Neural progenitor cell (in vitro differentiated cells): ENCODE measurements around the gene ZFP36. TPM values are rescaled to one million over a fixed set of nuclear protein-coding genes. Genes with fewer than 3 reads are reported as not detected.
A peak's percentile ranks its signal among the peaks of the same experiment; 100 is the strongest.

ENCODE experiments used
- DNase-seq: peaks from one replicate; pipeline ENCODE4 v3.0.0-alpha.2; 2016; ENCODE audit warnings: low spot score
- H2AFZ ChIP-seq: fragments of 200-600 bp; sonication (generic); replicated peaks from 2 replicates; pipeline ENCODE4 v1.6.1; 2016; ENCODE audit warnings: antibody characterized with exemption
- H3F3A ChIP-seq: fragments of 200-600 bp; sonication (generic); 2 replicates; pipeline ENCODE4 v1.6.1; 2016; ENCODE audit warnings: antibody characterized with exemption, low read depth
- H3K27ac ChIP-seq: fragments of 200-600 bp; sonication (generic); 2 replicates; pipeline ENCODE4 v1.5.1; 2016; ENCODE audit warnings: mild to moderate bottlenecking
- H3K27me3 ChIP-seq: fragments of 200-600 bp; sonication (generic); 2 replicates; pipeline ENCODE4 v1.6.1; 2016; ENCODE audit warnings: mild to moderate bottlenecking, moderate library complexity
- H3K36me3 ChIP-seq: fragments of 200-600 bp; sonication (generic); 2 replicates; pipeline ENCODE4 v1.5.1; 2016
- H3K4me1 ChIP-seq: fragments of 200-600 bp; sonication (generic); 2 replicates; pipeline ENCODE4 v1.6.1; 2016; ENCODE audit warnings: mixed run types
- H3K4me2 ChIP-seq: fragments of 200-600 bp; sonication (generic); 2 replicates; pipeline ENCODE4 v1.6.1; 2016
- H3K4me3 ChIP-seq: fragments of 200-600 bp; sonication (generic); 2 replicates; pipeline ENCODE4 v1.5.1; 2016
- H3K79me2 ChIP-seq: fragments of 200-600 bp; sonication (generic); 2 replicates; pipeline ENCODE4 v1.6.1; 2016; ENCODE audit warnings: low read depth
- H3K9ac ChIP-seq: fragments of 200-600 bp; sonication (generic); 2 replicates; pipeline ENCODE4 v1.6.1; 2016
- H3K9me3 ChIP-seq: fragments of 200-600 bp; sonication (generic); 2 replicates; pipeline ENCODE4 v1.5.1; 2016; ENCODE audit warnings: low read depth
- H4K20me1 ChIP-seq: fragments of 200-600 bp; sonication (generic); 2 replicates; pipeline ENCODE4 v1.6.1; 2016; ENCODE audit warnings: low read depth
- H3K27ac Mint-ChIP-seq: 3 replicates; pipeline ENCODE4 v1.8.0; 2021; ENCODE audit warnings: mixed read lengths
- H3K27me3 Mint-ChIP-seq: 2 replicates; pipeline ENCODE4 v1.8.0; 2022; ENCODE audit warnings: low read depth, mild to moderate bottlenecking, inconsistent platforms, moderate library complexity, mixed read lengths; ENCODE audit not compliant: insufficient read depth
- H3K36me3 Mint-ChIP-seq: 3 replicates; pipeline ENCODE4 v1.8.0; 2021; ENCODE audit warnings: mixed read lengths
- H3K4me1 Mint-ChIP-seq: 3 replicates; pipeline ENCODE4 v1.8.0; 2021; ENCODE audit warnings: mixed read lengths
- H3K4me3 Mint-ChIP-seq: 3 replicates; pipeline ENCODE4 v1.8.0; 2021; ENCODE audit warnings: mild to moderate bottlenecking, moderate library complexity, mixed read lengths
- H3K9me3 Mint-ChIP-seq: 3 replicates; pipeline ENCODE4 v1.8.0; 2020; ENCODE audit warnings: mixed read lengths
- EZH2 ChIP-seq: fragments of 200-600 bp; sonication (generic); IDR thresholded peaks from 2 replicates; pipeline ENCODE4 v1.6.1; 2017; ENCODE audit warnings: antibody characterized with exemption, mild to moderate bottlenecking, moderate library complexity
- EZH2phosphoT487 ChIP-seq: fragments of 200-600 bp; sonication (generic); IDR thresholded peaks from 2 replicates; pipeline ENCODE4 v1.6.1; 2017; ENCODE audit warnings: antibody characterized with exemption
- total RNA-seq: library from RNA; depleted of rRNA; stranded (reverse); fragments of >200 nt; gene quantifications from 2 replicates; pipeline ENCODE4 v1.2.3, GENCODE V29; 2015; ENCODE audit warnings: low replicate concordance
- TF ChIP-seq, protein P1 (sequence below): fragments of 200-600 bp; sonication (generic); IDR thresholded peaks from 2 replicates; pipeline ENCODE4 v1.5.1; 2017; ENCODE audit warnings: antibody characterized with exemption, mild to moderate bottlenecking

The ZFP36 gene
- total RNA-seq, 1 donor from 2014 or later: not detected

DNA sequence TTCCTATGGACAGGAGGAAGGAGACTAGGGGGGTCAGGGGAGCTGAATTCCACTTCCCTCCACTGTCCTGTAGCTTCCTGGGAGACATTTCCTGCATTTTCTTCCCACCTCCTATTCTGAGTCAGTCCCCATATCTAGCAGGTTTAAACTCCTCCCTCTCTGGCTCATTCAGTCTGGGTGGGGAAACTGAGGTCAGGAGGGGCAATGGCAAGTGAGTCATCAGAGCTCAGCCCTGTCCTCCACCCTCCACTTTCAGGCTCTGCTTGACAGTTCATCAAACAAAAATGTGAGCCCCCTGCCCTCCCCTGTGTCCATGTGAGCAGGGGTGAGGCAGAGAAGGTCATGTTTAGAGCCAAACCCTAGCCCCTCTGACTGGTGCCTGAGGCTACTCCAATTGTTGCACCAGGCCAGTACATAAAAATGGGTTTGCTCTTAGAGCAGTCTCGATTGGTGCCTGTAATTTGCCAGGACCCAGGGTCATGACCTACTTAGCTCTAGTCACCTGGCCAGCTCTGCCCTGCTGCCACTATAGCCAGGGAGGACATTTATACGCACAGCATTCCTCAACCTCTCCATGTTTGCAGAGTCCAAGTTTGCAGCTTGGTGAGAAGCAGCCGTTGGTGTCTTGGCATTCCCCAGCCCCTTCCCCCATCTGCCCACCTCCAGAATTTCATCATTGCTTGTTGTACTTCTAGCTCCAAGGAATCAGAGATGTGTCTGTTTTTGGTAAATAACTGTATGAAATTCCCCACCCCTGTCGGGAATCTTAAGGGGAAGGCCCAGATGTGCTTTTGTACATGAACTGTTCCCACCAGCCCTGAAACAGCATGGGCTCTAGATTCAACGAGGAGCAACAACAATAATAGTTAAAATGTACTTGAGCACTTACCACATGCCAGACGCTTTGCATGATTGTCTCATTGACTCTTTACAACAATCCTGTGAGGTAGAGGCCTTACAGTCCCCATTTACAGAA lies 43.7 kb upstream of the ZFP36 start:
- Histone ChIP-seq H3K36me3 (peaks cover 4% of the 10 kb centered on the region), H3K9ac (no peak overlapping the region), H4K20me1 (peaks cover 29% of the 10 kb centered on the region), H3K4me2 (no peak overlapping the region), H3K4me1 (no peaks in the 10 kb centered on the region), H3K27ac (no peak overlapping the region), H2AFZ (no peak overlapping the region), H3F3A (no peaks in the 10 kb centered on the region), H3K9me3 (no peaks in the 10 kb centered on the region), H3K27me3 (no peaks in the 10 kb centered on the region), H3K79me2 (no peaks in the 10 kb centered on the region), H3K4me3 (no peak overlapping the region)
- Mint-ChIP-seq H3K4me1 (no peaks in the 10 kb centered on the region), H3K9me3 (no peaks in the 10 kb centered on the region), H3K36me3 (peaks cover 17% of the 10 kb centered on the region), H3K27me3 (peaks cover 4% of the 10 kb centered on the region), H3K4me3 (no peak overlapping the region), H3K27ac (no peak overlapping the region)
- DNase-seq: no peak
- TF ChIP-seq EZH2: no peak

- H3K4me3 Mint-ChIP-seq: no peak overlapping the region
- Histone ChIP-seq H4K20me1 (peaks cover 29% of the 10 kb centered on the region), H3K9me3 (no peaks in the 10 kb centered on the region), H3K9ac (no peak overlapping the region), H2AFZ (no peak overlapping the region), H3K36me3 (peaks cover 4% of the 10 kb centered on the region), H3K4me2 (no peak overlapping the region), H3K27me3 (no peaks in the 10 kb centered on the region), H3K4me1 (no peaks in the 10 kb centered on the region), H3K4me3 (no peak overlapping the region), H3K27ac (no peak overlapping the region), H3F3A (no peaks in the 10 kb centered on the region), H3K79me2 (no peaks in the 10 kb centered on the region)
- TF ChIP-seq, protein P1, sequence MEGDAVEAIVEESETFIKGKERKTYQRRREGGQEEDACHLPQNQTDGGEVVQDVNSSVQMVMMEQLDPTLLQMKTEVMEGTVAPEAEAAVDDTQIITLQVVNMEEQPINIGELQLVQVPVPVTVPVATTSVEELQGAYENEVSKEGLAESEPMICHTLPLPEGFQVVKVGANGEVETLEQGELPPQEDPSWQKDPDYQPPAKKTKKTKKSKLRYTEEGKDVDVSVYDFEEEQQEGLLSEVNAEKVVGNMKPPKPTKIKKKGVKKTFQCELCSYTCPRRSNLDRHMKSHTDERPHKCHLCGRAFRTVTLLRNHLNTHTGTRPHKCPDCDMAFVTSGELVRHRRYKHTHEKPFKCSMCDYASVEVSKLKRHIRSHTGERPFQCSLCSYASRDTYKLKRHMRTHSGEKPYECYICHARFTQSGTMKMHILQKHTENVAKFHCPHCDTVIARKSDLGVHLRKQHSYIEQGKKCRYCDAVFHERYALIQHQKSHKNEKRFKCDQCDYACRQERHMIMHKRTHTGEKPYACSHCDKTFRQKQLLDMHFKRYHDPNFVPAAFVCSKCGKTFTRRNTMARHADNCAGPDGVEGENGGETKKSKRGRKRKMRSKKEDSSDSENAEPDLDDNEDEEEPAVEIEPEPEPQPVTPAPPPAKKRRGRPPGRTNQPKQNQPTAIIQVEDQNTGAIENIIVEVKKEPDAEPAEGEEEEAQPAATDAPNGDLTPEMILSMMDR: no peak
- TF ChIP-seq EZH2: no peak
- TF ChIP-seq EZH2phosphoT487: no peak
- peak overlapping the region; percentile 21 for H3K27ac Mint-ChIP-seq
- no peaks in the 10 kb centered on the region for H3K4me1 Mint-ChIP-seq
- DNase-seq: no peak
- H3K36me3 Mint-ChIP-seq: peaks cover 21% of the 10 kb centered on the region
- peaks cover 4% of the 10 kb centered on the region for H3K27me3 Mint-ChIP-seq
- no peaks in the 10 kb centered on the region for H3K9me3 Mint-ChIP-seq
Measured at GRCh38 chr19:39363901-39364457, 42.7 kb upstream of the ZFP36 start.

GRCh38 chr19:39365531-39365930 lies 41.1 kb upstream of the ZFP36 start:
- Histone ChIP-seq H3K9ac (no peak overlapping the region), H3K4me1 (no peaks in the 10 kb centered on the region), H2AFZ (no peak overlapping the region), H3K4me3 (no peak overlapping the region), H3K27ac (no peak overlapping the region), H4K20me1 (peaks cover 18% of the 10 kb centered on the region), H3K36me3 (no peaks in the 10 kb centered on the region), H3F3A (no peaks in the 10 kb centered on the region), H3K4me2 (no peak overlapping the region), H3K9me3 (no peaks in the 10 kb centered on the region), H3K27me3 (no peaks in the 10 kb centered on the region), H3K79me2 (no peaks in the 10 kb centered on the region)
- Mint-ChIP-seq H3K4me1 (no peaks in the 10 kb centered on the region), H3K9me3 (no peaks in the 10 kb centered on the region), H3K4me3 (no peak overlapping the region), H3K27me3 (peaks cover 4% of the 10 kb centered on the region), H3K36me3 (peaks cover 22% of the 10 kb centered on the region), H3K27ac (no peak overlapping the region)
- TF ChIP-seq EZH2phosphoT487: no peak
- TF ChIP-seq EZH2: no peak
- TF ChIP-seq, protein P1: no peak
- no peak for DNase-seq
